Endothelial cell of umbilical vein (primary cell): ENCODE data around the gene MED12L. TPM values are rescaled to one million over a fixed set of nuclear protein-coding genes. Genes with fewer than 3 reads are reported as not detected.

Source experiments
- BruUV-seq: library from RNA; stranded (reverse); fragments of 400-500 nt; replicated peaks from 2 replicates; lab custom pipeline; 2021; lab: Mats Ljungman, UMichigan
- CTCF ChIA-PET: fragments of 300-600, 350-600 bp; sonication (Branson Sonifier 250); formaldehyde crosslinking; loops from one replicate; lab custom pipeline; 2021; ENCODE audit warnings: antibody characterized with exemption, inconsistent platforms; lab: Charles Lee
- POLR2A ChIA-PET: fragments of 300-600, 350-600 bp; sonication (Branson Sonifier 250); formaldehyde crosslinking; loops from one replicate; lab custom pipeline; 2021; ENCODE audit warnings: antibody characterized with exemption, inconsistent platforms; lab: Charles Lee
- DNase-seq: peaks from one replicate; pipeline ENCODE4 v3.0.0-alpha.2; 2011; ENCODE audit warnings: low read depth, low spot score
- FAIRE-seq: peaks from 2 replicates; lab custom pipeline; 2011; peaks lifted over from hg19 to GRCh38; lab: Jason Lieb, UNC
- H2AFZ ChIP-seq: 2 replicates; pipeline ENCODE4 v1.6.0; 2012; ENCODE audit warnings: low read depth, low read length, control low read depth, inconsistent platforms
- H3K27ac ChIP-seq: 2 replicates; pipeline ENCODE4 v1.5.1; 2011; ENCODE audit warnings: low read depth, mild to moderate bottlenecking, control low read depth, low read length, moderate library complexity; ENCODE audit not compliant: insufficient read depth
- H3K27me3 ChIP-seq, 2 experiments: 2 replicates each; pipeline versions ENCODE4 v1.6.0 to v1.6.1; 2011; ENCODE audit warnings: low read length in 2 of 2, mixed read lengths in 1 of 2; ENCODE audit not compliant: control insufficient read depth in 2 of 2, insufficient read depth in 2 of 2
- H3K36me3 ChIP-seq, 2 experiments: 2 replicates in 1 of 2; 3 replicates in 1 of 2; pipeline ENCODE4 v1.5.1; 2011; ENCODE audit warnings: low read length in 2 of 2, mild to moderate bottlenecking in 1 of 2, moderate library complexity in 1 of 2; ENCODE audit not compliant: control insufficient read depth in 2 of 2, insufficient read depth in 2 of 2; ENCODE audit errors: extremely low read depth in 1 of 2
- H3K4me1 ChIP-seq: 3 replicates; pipeline ENCODE4 v1.5.1; 2011; ENCODE audit warnings: mild to moderate bottlenecking, low read length; ENCODE audit not compliant: control insufficient read depth, insufficient read depth; ENCODE audit errors: extremely low read depth
- H3K4me2 ChIP-seq: 2 replicates; pipeline ENCODE4 v1.6.1; 2011; ENCODE audit warnings: low read length, control low read depth, mixed read lengths; ENCODE audit not compliant: insufficient read depth
- H3K4me3 ChIP-seq, 3 experiments: fragments of 200-600 bp in 1 of 3; sonication (generic), shearing (Covaris generic) in 1 of 3; replicated peaks in 1 of 3; 2 replicates each; pipeline ENCODE4 v1.5.1; 2011 to 2016; ENCODE audit warnings: control low read depth in 3 of 3, low read length in 3 of 3, mild to moderate bottlenecking in 2 of 3, inconsistent platforms in 1 of 3, low read depth in 1 of 3, moderate library complexity in 1 of 3; ENCODE audit not compliant: insufficient read depth in 1 of 3
- H3K79me2 ChIP-seq: 2 replicates; pipeline ENCODE4 v1.6.0; 2012; ENCODE audit warnings: low read length, inconsistent platforms; ENCODE audit not compliant: control insufficient read depth, insufficient read depth
- H3K9ac ChIP-seq: replicated peaks from 2 replicates; pipeline ENCODE3; 2011; ENCODE audit warnings: low read length, control low read depth; ENCODE audit not compliant: insufficient read depth; ENCODE audit errors: extremely low read depth
- H3K9me1 ChIP-seq: replicated peaks from 3 replicates; pipeline ENCODE4 v1.6.0; 2011; ENCODE audit warnings: mild to moderate bottlenecking, low read length; ENCODE audit not compliant: control insufficient read depth, insufficient read depth; ENCODE audit errors: extremely low read depth
- H3K9me3 ChIP-seq: replicated peaks from 2 replicates; pipeline ENCODE4 v1.5.1; 2012; ENCODE audit warnings: low read length, inconsistent platforms; ENCODE audit not compliant: control insufficient read depth, insufficient read depth
- H4K20me1 ChIP-seq: replicated peaks from 2 replicates; pipeline ENCODE3; 2011; ENCODE audit warnings: mild to moderate bottlenecking, low read length; ENCODE audit not compliant: control insufficient read depth, insufficient read depth; ENCODE audit errors: extremely low read depth
- CTCF ChIP-seq, 2 donors: IDR thresholded peaks; 1 replicate in 1 of 2; 2 replicates in 1 of 2; pipeline ENCODE4 v1.5.1; 2011; ENCODE audit warnings: low read length in 2 of 2, mild to moderate bottlenecking in 2 of 2, moderate library complexity in 2 of 2, control low read depth in 1 of 2, inconsistent platforms in 1 of 2, low read depth in 1 of 2; ENCODE audit not compliant: insufficient read depth in 1 of 2; ENCODE audit errors: extremely low read depth in 1 of 2
- EZH2 ChIP-seq: IDR thresholded peaks from 2 replicates; pipeline ENCODE4 v1.6.1; 2012; ENCODE audit warnings: borderline replicate concordance, low read depth, mild to moderate bottlenecking, moderate library complexity, low read length, inconsistent platforms; ENCODE audit not compliant: severe bottlenecking
- GATA2 ChIP-seq: IDR thresholded peaks from 2 replicates; pipeline ENCODE4 v1.7.0; 2011; ENCODE audit warnings: low read depth, mild to moderate bottlenecking, moderate library complexity, mixed read lengths, low read length; ENCODE audit not compliant: insufficient read length, insufficient read depth
- JUN ChIP-seq: IDR thresholded peaks from 2 replicates; pipeline ENCODE4 v1.6.1; 2011; ENCODE audit warnings: borderline replicate concordance, low read depth; ENCODE audit not compliant: insufficient read length, insufficient read depth
- MAX ChIP-seq: IDR thresholded peaks from 2 replicates; pipeline ENCODE4 v1.6.1; 2011; ENCODE audit not compliant: insufficient read depth, insufficient read length
- dilution Hi-C: fragments of 300-500 bp; cut with MboI; formaldehyde crosslinking; loops from one replicate; pipeline ENCODE4 v1.15.0; 2019; ENCODE audit warnings: low sequenced_read_pairs; ENCODE audit not compliant: extremely low pct_ligation_motif_present
- intact Hi-C: fragments of 100-400 bp; cut with micrococcal nuclease; formaldehyde crosslinking; loops from one replicate; pipeline ENCODE4 v1.10.0; 2022
- polyA plus RNA-seq, 4 experiments: library from polyadenylated mRNA; depleted of rRNA in 3 of 4; stranded (reverse) in 3 of 4; unstranded in 1 of 4; fragments of >200 nt; gene quantifications; 2 replicates each; pipeline versions ENCODE4 v1.2.1 to v1.2.3, GENCODE V29; 2011 to 2012; ENCODE audit warnings: missing spikeins in 1 of 4
- total RNA-seq: library from RNA; stranded (reverse); gene quantifications from 2 replicates; pipeline ENCODE4 v1.2.3, GENCODE V29; 2021

The MED12L gene
- total and polyA plus RNA-seq, 2 donors (not counting 3 experiments of a cell fraction or from before 2014, with no cell fraction given): 0.03 to 0.27 TPM

GRCh38 chr3:151234825-151235224 lies 149.4 kb downstream of the MED12L start:
- H3K9me1 ChIP-seq: no peaks in the 10 kb centered on the region
- no peaks in the 10 kb centered on the region for H3K79me2 ChIP-seq
- ChIA-PET CTCF (interaction anchor here (1.2 to 2.2 kb wide), 4 partner anchors 10 to 93 kb away, joined by 3 to 9 read pairs (median 6); no protein-coding TSS in a partner anchor), POLR2A (no interaction called here)
- no peak overlapping the region for H3K4me3 ChIP-seq
- TF ChIP-seq EZH2: no peak
- FAIRE-seq (no peak), DNase-seq (no peak)
- no peak overlapping the region for H3K9ac ChIP-seq
- dilution Hi-C loops (no loop called here), intact Hi-C loops (no loop called here)
- no peaks in the 10 kb centered on the region for H3K4me1 ChIP-seq
- no peak overlapping the region for H2AFZ ChIP-seq
- no peak overlapping the region for H3K27ac ChIP-seq
- peaks cover 0 to 2% of the 10 kb centered on the region in 2 experiments for H3K27me3 ChIP-seq
- H3K9me3 ChIP-seq: no peaks in the 10 kb centered on the region
- BruUV-seq: no TSS peak
- no peaks in the 10 kb centered on the region for H3K36me3 ChIP-seq
- no peak overlapping the region for H3K4me2 ChIP-seq
- no peaks in the 10 kb centered on the region for H4K20me1 ChIP-seq

GRCh38 chr3:151236316-151236715 lies 150.9 kb downstream of the MED12L start:
- Histone ChIP-seq H3K4me2 (no peak overlapping the region), H3K4me3 (no peak overlapping the region), H3K27me3 (peaks cover 0 to 2% of the 10 kb centered on the region in 2 experiments), H3K9ac (no peak overlapping the region), H2AFZ (no peak overlapping the region), H3K79me2 (no peaks in the 10 kb centered on the region), H3K27ac (no peak overlapping the region), H3K36me3 (no peaks in the 10 kb centered on the region), H4K20me1 (no peaks in the 10 kb centered on the region), H3K4me1 (no peaks in the 10 kb centered on the region), H3K9me3 (no peaks in the 10 kb centered on the region), H3K9me1 (no peaks in the 10 kb centered on the region)
- dilution Hi-C loops (no loop called here), intact Hi-C loops (no loop called here)
- no peak for DNase-seq
- BruUV-seq: no TSS peak
- ChIA-PET POLR2A (no interaction called here), CTCF (interaction anchor here (1.3 to 2.0 kb wide), 2 partner anchors 16 to 68 kb away, joined by 3 to 6 read pairs; no protein-coding TSS in a partner anchor)
- TF ChIP-seq MAX: no peak
- no peak for TF ChIP-seq EZH2
- no peak for TF ChIP-seq CTCF (IDR thresholded peaks at IDR 0.05; ENCODE audit: extremely low read depth in 1 of 2, insufficient read depth in 1 of 2, low read depth in 1 of 2, low read length in 2 of 2)
- no peak for TF ChIP-seq JUN
- no peak for TF ChIP-seq GATA2
- no peak for FAIRE-seq
